H4 (cell line): ENCODE results near the gene PPA1. TPM values are rescaled to one million over a fixed set of nuclear protein-coding genes. Genes with fewer than 3 reads are reported as not detected.
"Not testable (repeated sequence)": the region's sequence is repeated elsewhere in the genome, so short reads cannot be mapped to it uniquely, and the experiment has no call there.

Experiments
- DNase-seq: peaks from one replicate; pipeline ENCODE4 v3.0.0-alpha.2; 2015; ENCODE audit warnings: low spot score
- total RNA-seq: library from RNA; depleted of rRNA; stranded (reverse); fragments of >200 nt; shearing (Covaris generic); gene quantifications from 2 replicates; pipeline ENCODE4 v1.2.3, GENCODE V29; 2014; rRNA removed

The PPA1 gene
- total RNA-seq, 1 experiment from 2014 or later = 301 TPM

DNA sequence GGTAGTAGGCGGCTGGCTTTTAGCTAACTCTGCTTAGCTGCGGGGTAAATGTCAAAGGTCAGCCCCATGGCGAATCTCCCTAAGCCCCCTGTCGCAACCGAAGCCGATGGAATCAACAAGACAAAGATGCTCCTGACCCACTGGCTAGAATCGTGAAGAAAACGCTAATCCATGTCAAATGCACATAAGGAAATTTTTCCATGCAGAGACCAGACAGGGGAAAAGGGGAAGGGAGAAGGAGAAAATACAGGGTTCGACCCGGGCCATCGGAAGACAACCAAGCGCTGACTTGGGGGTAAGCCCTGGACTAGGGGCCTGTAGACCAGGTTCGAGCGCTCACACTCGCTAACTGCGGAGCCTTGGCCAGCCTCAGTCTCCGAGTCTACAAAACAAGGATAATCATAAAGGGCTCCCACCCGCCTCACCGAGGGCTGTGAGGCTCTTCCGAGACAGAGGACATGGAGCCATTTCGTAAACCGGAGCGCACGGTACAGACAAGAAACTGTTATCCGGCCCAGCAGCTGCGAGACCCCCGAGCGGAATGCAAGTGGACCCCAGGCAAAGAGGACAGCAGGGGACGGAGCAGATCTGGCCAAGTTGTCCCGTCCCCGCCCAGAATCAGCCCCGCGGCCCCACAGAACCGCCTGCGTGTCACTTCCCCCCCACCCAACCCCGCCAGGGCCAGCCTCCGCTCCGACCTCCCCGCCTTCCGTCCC is 63.4 kb downstream of the PPA1 start:
- no peak for DNase-seq

GRCh38 chr10:70169011-70169410 is 64.2 kb downstream of the PPA1 start:
- no peak for DNase-seq

GRCh38 chr10:70167246-70167645 is 66.0 kb downstream of the PPA1 start:
- no peak for DNase-seq

GRCh38 chr10:70166394-70166793 is 66.8 kb downstream of the PPA1 start:
- DNase-seq = no peak

- no peak for DNase-seq
Observed at GRCh38 chr10:70164163-70164562, 69.1 kb downstream of the PPA1 start.

DNA sequence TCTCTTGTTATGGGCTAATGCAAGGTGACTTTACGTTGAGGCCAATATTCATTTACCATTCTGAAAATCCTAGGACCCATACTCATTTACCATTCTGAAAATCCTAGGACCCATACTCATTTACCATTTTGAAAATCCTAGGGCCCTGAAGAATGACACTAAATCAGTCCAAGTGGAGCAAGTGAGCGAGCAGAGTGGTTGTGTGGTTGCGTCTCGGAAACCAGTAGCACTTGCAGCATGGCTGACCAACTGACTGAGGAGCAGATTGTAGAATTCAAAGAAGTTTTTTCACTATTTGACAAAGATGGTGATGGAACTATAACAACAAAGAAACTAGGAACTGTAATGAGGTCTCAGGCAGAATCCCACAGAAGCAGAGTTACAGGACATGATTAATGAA is 69.8 kb downstream of the PPA1 start:
- no peak for DNase-seq

DNA sequence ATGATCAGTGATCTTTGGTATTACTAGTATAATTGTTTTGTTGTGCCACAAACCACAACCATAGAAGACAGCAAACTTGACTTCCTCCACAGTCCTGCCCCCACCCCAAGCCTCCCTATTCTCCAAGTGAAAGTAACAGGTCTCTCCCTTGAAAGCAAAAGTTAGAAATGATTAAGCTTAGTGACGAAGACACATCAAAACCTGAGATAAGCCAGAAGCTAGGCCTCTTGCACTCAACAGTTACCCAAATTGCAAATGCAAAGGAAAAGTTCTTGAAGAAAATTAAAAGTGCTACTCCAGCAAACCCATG is 70.4 kb downstream of the PPA1 start:
- no peak for DNase-seq

- no peak for DNase-seq
Observed at GRCh38 chr10:70162151-70162891, 70.9 kb downstream of the PPA1 start.

DNA sequence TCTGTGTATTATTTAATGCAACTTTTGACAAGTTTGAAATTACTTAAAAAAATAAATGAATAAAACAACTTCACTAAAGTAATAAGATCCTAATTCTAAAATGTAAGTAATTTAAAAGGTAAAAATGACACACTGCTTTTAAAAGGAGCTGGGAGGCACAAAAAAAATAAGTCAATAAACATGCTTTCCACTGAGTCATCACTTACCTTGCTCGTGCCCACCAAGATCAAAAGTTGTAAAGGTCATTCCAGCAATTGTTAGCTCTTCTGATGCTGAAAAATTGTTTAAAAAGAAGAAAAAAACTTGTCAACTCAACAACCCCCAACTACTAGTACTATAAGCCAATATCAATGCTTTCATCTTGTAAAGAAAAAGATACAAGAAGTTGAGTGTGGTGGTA is 72.4 kb downstream of the PPA1 start:
- DNase-seq = no peak

- not testable (repeated sequence) for DNase-seq
Observed at GRCh38 chr10:70159366-70159765, 73.9 kb downstream of the PPA1 start.

DNA sequence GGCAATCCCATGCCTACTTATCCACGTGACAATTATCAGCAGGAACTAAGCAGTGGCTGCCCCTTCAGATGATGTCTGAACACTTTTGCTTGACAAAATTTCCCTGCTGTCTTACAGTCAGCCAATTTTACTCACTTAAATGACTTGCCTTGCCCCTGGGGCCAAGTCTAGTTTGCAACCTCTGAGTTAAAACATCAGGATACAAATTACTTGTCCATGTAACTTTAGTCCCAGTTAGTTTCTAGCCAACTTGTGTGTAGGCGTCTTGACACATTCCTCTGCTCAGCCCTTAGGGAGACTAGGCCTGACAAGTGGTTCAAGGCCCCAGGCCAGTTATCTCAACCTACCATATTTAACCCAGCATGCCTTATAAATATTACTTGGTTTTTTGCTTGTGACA is 75.1 kb downstream of the PPA1 start:
- no peak for DNase-seq

- no peak for DNase-seq
Observed at GRCh38 chr10:70155255-70155838, 77.9 kb downstream of the PPA1 start.

Other genes with a start within 250 kb of the PPA1 start
- 37.9 and 42.7 TPM in 2 replicates for gene MACROH2A2, start 180.6 kb downstream of the PPA1 start, total RNA-seq
- 9.2 and 10.6 TPM in 2 replicates for gene AIFM2, start 100.6 kb downstream of the PPA1 start, total RNA-seq
- gene TYSND1, start 86.7 kb downstream of the PPA1 start, total RNA-seq = 9.2 and 10.5 TPM in 2 replicates
- 75.0 and 90.9 TPM in 2 replicates for gene SAR1A, start 62.9 kb downstream of the PPA1 start, total RNA-seq
- not detected in 2 replicates for gene NPFFR1, start 50.6 kb upstream of the PPA1 start, total RNA-seq
- 8.2 and 9.3 TPM in 2 replicates for gene LRRC20, start 149.2 kb upstream of the PPA1 start, total RNA-seq
- gene EIF4EBP2, start 170.7 kb upstream of the PPA1 start, total RNA-seq = 28.7 and 38.8 TPM in 2 replicates
- not detected in 2 replicates for gene NODAL, start 208.3 kb upstream of the PPA1 start, total RNA-seq
- 1.3 and 3.0 TPM in 2 replicates for gene PALD1, start 245.3 kb upstream of the PPA1 start, total RNA-seq